Dedifferentiated amniotic fluid mesenchymal stem cell (primary cell): ENCODE measurements around the gene CSE1L.
"Not testable (repeated sequence)": the region's sequence is repeated elsewhere in the genome, so short reads cannot be mapped to it uniquely, and the experiment has no call there.

ENCODE experiments used
- DNase-seq: peaks from one replicate; pipeline ENCODE4 v3.0.0-alpha.2; 2016; ENCODE audit errors: extremely low spot score

CSE1L gene

GRCh38 chr20:49078310-49078709, 32.2 kb downstream of the CSE1L start:
- DNase-seq, result no peak

- not testable (repeated sequence) for DNase-seq
Measured at GRCh38 chr20:49082295-49082694, 36.2 kb downstream of the CSE1L start.

GRCh38 chr20:49091104-49091503, 45.0 kb downstream of the CSE1L start:
- no peak for DNase-seq

- no peak for DNase-seq
Measured at GRCh38 chr20:49091762-49092161, 45.6 kb downstream of the CSE1L start.

- DNase-seq, result no peak
Measured at GRCh38 chr20:49096203-49096730, 50.2 kb downstream of the CSE1L start.

GRCh38 chr20:49097159-49097558, 51.0 kb downstream of the CSE1L start:
- DNase-seq, result no peak

- no peak for DNase-seq
Measured at GRCh38 chr20:49098136-49098535, 52.0 kb downstream of the CSE1L start.

GRCh38 chr20:49099011-49099410, 52.9 kb downstream of the CSE1L start:
- no peak for DNase-seq

GRCh38 chr20:49100292-49100691, 54.2 kb downstream of the CSE1L start:
- DNase-seq, result not testable (repeated sequence)

- DNase-seq, result no peak
Measured at GRCh38 chr20:49100972-49101371, 54.9 kb downstream of the CSE1L start.

- no peak for DNase-seq
Measured at GRCh38 chr20:49103019-49103418, 56.9 kb downstream of the CSE1L start.

- no peak for DNase-seq
Measured at GRCh38 chr20:49103647-49104364, 57.7 kb downstream of the CSE1L start.

- no peak for DNase-seq
Measured at GRCh38 chr20:49104365-49104648, 58.2 kb downstream of the CSE1L start.

GRCh38 chr20:49104979-49105547, 59.0 kb downstream of the CSE1L start:
- DNase-seq, result not testable (repeated sequence)

- DNase-seq, result no peak
Measured at GRCh38 chr20:49106328-49106727, 60.2 kb downstream of the CSE1L start.

- DNase-seq, result no peak
Measured at GRCh38 chr20:49110767-49111694, 64.9 kb downstream of the CSE1L start.

GRCh38 chr20:49112596-49113274, 66.6 kb downstream of the CSE1L start:
- no peak for DNase-seq

GRCh38 chr20:49115564-49115963, 69.5 kb downstream of the CSE1L start:
- DNase-seq, result no peak

- DNase-seq, result no peak
Measured at GRCh38 chr20:49118307-49118706, 72.2 kb downstream of the CSE1L start.

- DNase-seq, result no peak
Measured at GRCh38 chr20:49119988-49120387, 73.9 kb downstream of the CSE1L start.

GRCh38 chr20:49122920-49123319, 76.8 kb downstream of the CSE1L start:
- no peak for DNase-seq

GRCh38 chr20:49123982-49124381, 77.9 kb downstream of the CSE1L start:
- no peak for DNase-seq
